Endothelial cell of umbilical vein (primary cell): Measurements from ENCODE around the gene CELF1. TPM values are rescaled to one million over a fixed set of nuclear protein-coding genes. Genes with fewer than 3 reads are reported as not detected.

Experiments used
- BruUV-seq: library from RNA; stranded (reverse); fragments of 400-500 nt; replicated peaks from 2 replicates; lab custom pipeline; 2021; lab: Mats Ljungman, UMichigan
- CTCF ChIA-PET: fragments of 300-600, 350-600 bp; sonication (Branson Sonifier 250); formaldehyde crosslinking; loops from one replicate; lab custom pipeline; 2021; ENCODE audit warnings: antibody characterized with exemption, inconsistent platforms; lab: Charles Lee
- POLR2A ChIA-PET: fragments of 300-600, 350-600 bp; sonication (Branson Sonifier 250); formaldehyde crosslinking; loops from one replicate; lab custom pipeline; 2021; ENCODE audit warnings: antibody characterized with exemption, inconsistent platforms; lab: Charles Lee
- DNase-seq: peaks from one replicate; pipeline ENCODE4 v3.0.0-alpha.2; 2011; ENCODE audit warnings: low read depth, low spot score
- FAIRE-seq: peaks from 2 replicates; lab custom pipeline; 2011; peaks lifted over from hg19 to GRCh38; lab: Jason Lieb, UNC
- H2AFZ ChIP-seq: 2 replicates; pipeline ENCODE4 v1.6.0; 2012; ENCODE audit warnings: low read depth, low read length, control low read depth, inconsistent platforms
- H3K27ac ChIP-seq: 2 replicates; pipeline ENCODE4 v1.5.1; 2011; ENCODE audit warnings: low read depth, mild to moderate bottlenecking, control low read depth, low read length, moderate library complexity; ENCODE audit not compliant: insufficient read depth
- H3K27me3 ChIP-seq, 2 experiments: 2 replicates each; pipeline versions ENCODE4 v1.6.0 to v1.6.1; 2011; ENCODE audit warnings: low read length in 2 of 2, mixed read lengths in 1 of 2; ENCODE audit not compliant: control insufficient read depth in 2 of 2, insufficient read depth in 2 of 2
- H3K36me3 ChIP-seq, 2 experiments: 2 replicates in 1 of 2; 3 replicates in 1 of 2; pipeline ENCODE4 v1.5.1; 2011; ENCODE audit warnings: low read length in 2 of 2, mild to moderate bottlenecking in 1 of 2, moderate library complexity in 1 of 2; ENCODE audit not compliant: control insufficient read depth in 2 of 2, insufficient read depth in 2 of 2; ENCODE audit errors: extremely low read depth in 1 of 2
- H3K4me1 ChIP-seq: 3 replicates; pipeline ENCODE4 v1.5.1; 2011; ENCODE audit warnings: mild to moderate bottlenecking, low read length; ENCODE audit not compliant: control insufficient read depth, insufficient read depth; ENCODE audit errors: extremely low read depth
- H3K4me2 ChIP-seq: 2 replicates; pipeline ENCODE4 v1.6.1; 2011; ENCODE audit warnings: low read length, control low read depth, mixed read lengths; ENCODE audit not compliant: insufficient read depth
- H3K4me3 ChIP-seq, 3 experiments: fragments of 200-600 bp in 1 of 3; sonication (generic), shearing (Covaris generic) in 1 of 3; replicated peaks in 1 of 3; 2 replicates each; pipeline ENCODE4 v1.5.1; 2011 to 2016; ENCODE audit warnings: control low read depth in 3 of 3, low read length in 3 of 3, mild to moderate bottlenecking in 2 of 3, inconsistent platforms in 1 of 3, low read depth in 1 of 3, moderate library complexity in 1 of 3; ENCODE audit not compliant: insufficient read depth in 1 of 3
- H3K79me2 ChIP-seq: 2 replicates; pipeline ENCODE4 v1.6.0; 2012; ENCODE audit warnings: low read length, inconsistent platforms; ENCODE audit not compliant: control insufficient read depth, insufficient read depth
- H3K9ac ChIP-seq: replicated peaks from 2 replicates; pipeline ENCODE3; 2011; ENCODE audit warnings: low read length, control low read depth; ENCODE audit not compliant: insufficient read depth; ENCODE audit errors: extremely low read depth
- H3K9me1 ChIP-seq: replicated peaks from 3 replicates; pipeline ENCODE4 v1.6.0; 2011; ENCODE audit warnings: mild to moderate bottlenecking, low read length; ENCODE audit not compliant: control insufficient read depth, insufficient read depth; ENCODE audit errors: extremely low read depth
- H3K9me3 ChIP-seq: replicated peaks from 2 replicates; pipeline ENCODE4 v1.5.1; 2012; ENCODE audit warnings: low read length, inconsistent platforms; ENCODE audit not compliant: control insufficient read depth, insufficient read depth
- H4K20me1 ChIP-seq: replicated peaks from 2 replicates; pipeline ENCODE3; 2011; ENCODE audit warnings: mild to moderate bottlenecking, low read length; ENCODE audit not compliant: control insufficient read depth, insufficient read depth; ENCODE audit errors: extremely low read depth
- CTCF ChIP-seq, 2 donors: IDR thresholded peaks; 1 replicate in 1 of 2; 2 replicates in 1 of 2; pipeline ENCODE4 v1.5.1; 2011; ENCODE audit warnings: low read length in 2 of 2, mild to moderate bottlenecking in 2 of 2, moderate library complexity in 2 of 2, control low read depth in 1 of 2, inconsistent platforms in 1 of 2, low read depth in 1 of 2; ENCODE audit not compliant: insufficient read depth in 1 of 2; ENCODE audit errors: extremely low read depth in 1 of 2
- EZH2 ChIP-seq: IDR thresholded peaks from 2 replicates; pipeline ENCODE4 v1.6.1; 2012; ENCODE audit warnings: borderline replicate concordance, low read depth, mild to moderate bottlenecking, moderate library complexity, low read length, inconsistent platforms; ENCODE audit not compliant: severe bottlenecking
- FOS ChIP-seq: IDR thresholded peaks from 2 replicates; pipeline ENCODE4 v1.6.1; 2011; ENCODE audit warnings: mild to moderate bottlenecking, low read length, moderate library complexity, borderline replicate concordance; ENCODE audit not compliant: insufficient read depth
- GATA2 ChIP-seq: IDR thresholded peaks from 2 replicates; pipeline ENCODE4 v1.7.0; 2011; ENCODE audit warnings: low read depth, mild to moderate bottlenecking, moderate library complexity, mixed read lengths, low read length; ENCODE audit not compliant: insufficient read length, insufficient read depth
- JUN ChIP-seq: IDR thresholded peaks from 2 replicates; pipeline ENCODE4 v1.6.1; 2011; ENCODE audit warnings: borderline replicate concordance, low read depth; ENCODE audit not compliant: insufficient read length, insufficient read depth
- MYC ChIP-seq: IDR thresholded peaks from one replicate; pipeline ENCODE4 v1.6.1; 2011; ENCODE audit warnings: mild to moderate bottlenecking, low read depth, low read length
- POLR2A ChIP-seq: IDR thresholded peaks from 2 replicates; pipeline ENCODE4 v1.6.1; 2012; ENCODE audit warnings: low read depth, mild to moderate bottlenecking, control low read depth, low read length
- POLR2AphosphoS5 ChIP-seq: IDR thresholded peaks from 2 replicates; pipeline ENCODE4 v1.6.1; 2012; ENCODE audit warnings: low read depth, mild to moderate bottlenecking, control low read depth, low read length, moderate library complexity; ENCODE audit not compliant: insufficient read depth
- dilution Hi-C: fragments of 300-500 bp; cut with MboI; formaldehyde crosslinking; loops from one replicate; pipeline ENCODE4 v1.15.0; 2019; ENCODE audit warnings: low sequenced_read_pairs; ENCODE audit not compliant: extremely low pct_ligation_motif_present
- intact Hi-C: fragments of 100-400 bp; cut with micrococcal nuclease; formaldehyde crosslinking; loops from one replicate; pipeline ENCODE4 v1.10.0; 2022
- polyA plus RNA-seq, 4 experiments: library from polyadenylated mRNA; depleted of rRNA in 3 of 4; stranded (reverse) in 3 of 4; unstranded in 1 of 4; fragments of >200 nt; gene quantifications; 2 replicates each; pipeline versions ENCODE4 v1.2.1 to v1.2.3, GENCODE V29; 2011 to 2012; ENCODE audit warnings: missing spikeins in 1 of 4
- total RNA-seq: library from RNA; stranded (reverse); gene quantifications from 2 replicates; pipeline ENCODE4 v1.2.3, GENCODE V29; 2021
- TF ChIP-seq, protein P1 (sequence below): IDR thresholded peaks from 2 replicates; pipeline ENCODE4 v1.6.1; 2011; ENCODE audit not compliant: insufficient read depth, insufficient read length

Gene CELF1
- total and polyA plus RNA-seq, 2 donors (not counting 3 experiments of a cell fraction or from before 2014, with no cell fraction given): 66.3 to 120 TPM

GRCh38 chr11:47446833-47447232 lies 106.1 kb downstream of the CELF1 start:
- Histone ChIP-seq H4K20me1 (no peaks in the 10 kb centered on the region), H2AFZ (no peak overlapping the region), H3K36me3 (peaks cover 0 to 2% of the 10 kb centered on the region in 2 experiments), H3K4me1 (no peaks in the 10 kb centered on the region), H3K4me2 (no peak overlapping the region), H3K9me3 (no peaks in the 10 kb centered on the region), H3K9ac (no peak overlapping the region), H3K9me1 (no peaks in the 10 kb centered on the region), H3K79me2 (no peaks in the 10 kb centered on the region), H3K4me3 (no peak overlapping the region), H3K27me3 (no peaks in the 10 kb centered on the region), H3K27ac (no peak overlapping the region)
- FAIRE-seq (no peak), DNase-seq (no peak)
- ChIA-PET POLR2A (no interaction called here), CTCF (interaction anchor here (1.5 kb wide), 1 partner anchor 72 kb away, joined by 4 read pairs; no protein-coding TSS in a partner anchor)
- dilution Hi-C loops (no loop called here), intact Hi-C loops (no loop called here)
- no peak for TF ChIP-seq MYC
- no peak for TF ChIP-seq POLR2AphosphoS5
- TF ChIP-seq EZH2: no peak
- TF ChIP-seq GATA2: no peak
- TF ChIP-seq JUN: no peak
- TF ChIP-seq, protein P1, sequence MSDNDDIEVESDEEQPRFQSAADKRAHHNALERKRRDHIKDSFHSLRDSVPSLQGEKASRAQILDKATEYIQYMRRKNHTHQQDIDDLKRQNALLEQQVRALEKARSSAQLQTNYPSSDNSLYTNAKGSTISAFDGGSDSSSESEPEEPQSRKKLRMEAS: no peak
- no peak for TF ChIP-seq FOS
- TF ChIP-seq CTCF (IDR thresholded peaks at IDR 0.05; ENCODE audit: extremely low read depth in 1 of 2, insufficient read depth in 1 of 2, low read depth in 1 of 2, low read length in 2 of 2): no peak
- no peak for TF ChIP-seq POLR2A
- no TSS peak for BruUV-seq
